ENCODE measurements around the gene CEP128. TPM values are rescaled to one million over a fixed set of nuclear protein-coding genes. Genes with fewer than 3 reads are reported as not detected.
A peak's percentile ranks its signal among the peaks of the same experiment; 100 is the strongest.
"Not testable (repeated sequence)": the region's sequence is repeated elsewhere in the genome, so short reads cannot be mapped to it uniquely, and the experiment has no call there.

CEP128 gene
- total and polyA plus RNA-seq, 8 donors = 1.1 to 240 (median 2.6) TPM

DNA sequence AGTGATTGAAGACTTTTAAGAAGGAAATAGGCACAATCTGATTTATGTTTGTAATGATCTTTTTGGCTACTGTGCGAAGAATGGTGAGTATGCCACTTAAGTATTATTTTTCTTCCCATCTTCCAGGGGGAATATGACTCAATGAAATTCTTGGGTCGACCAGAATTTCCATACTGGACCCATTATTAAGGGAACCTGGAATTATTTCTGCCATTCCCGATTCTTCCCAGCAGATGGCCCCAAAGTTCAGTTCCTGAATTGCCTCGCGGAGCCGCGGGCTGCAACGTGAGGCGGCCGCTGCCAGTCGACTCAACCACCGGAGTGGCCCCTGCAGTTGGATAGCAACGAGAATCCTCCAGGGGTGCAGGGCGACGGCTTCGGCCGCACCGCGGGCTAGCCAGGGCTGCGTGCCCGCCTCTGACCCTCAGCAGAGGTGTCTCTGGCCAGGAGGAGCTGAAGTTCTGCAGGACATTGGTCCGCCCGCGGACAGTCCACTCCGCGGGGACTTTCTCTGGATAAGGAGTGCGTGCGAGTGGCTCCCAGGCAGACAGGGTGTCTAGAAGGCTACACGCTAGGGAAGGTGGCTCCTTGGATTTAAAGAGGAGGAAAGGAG lies 13.3 kb upstream of the CEP128 start:
- Histone ChIP-seq H3K9me3 (no peaks in the 10 kb centered on the region), H3K27ac (peak overlapping the region in 1 of 5 donors; percentile 13), H3K4me3 (peak overlapping the region; percentile 48 to 64 (median 50)), H3K4me1 (peaks cover 8 to 13% (median 10%) of the 10 kb centered on the region in 4 donors), H3K27me3 (peaks cover 0 to 20% (median 9%) of the 10 kb centered on the region in 3 donors), H3K36me3 (no peaks in the 10 kb centered on the region)
- TF ChIP-seq POLR2A (IDR thresholded peaks at IDR 0.05) (no peak), EP300 (IDR thresholded peaks at IDR 0.05) (no peak), POLR2AphosphoS5 (IDR thresholded peaks at IDR 0.05) (peak in 1 of 3 donors; percentile 44)
- TF ChIP-seq, protein P1, sequence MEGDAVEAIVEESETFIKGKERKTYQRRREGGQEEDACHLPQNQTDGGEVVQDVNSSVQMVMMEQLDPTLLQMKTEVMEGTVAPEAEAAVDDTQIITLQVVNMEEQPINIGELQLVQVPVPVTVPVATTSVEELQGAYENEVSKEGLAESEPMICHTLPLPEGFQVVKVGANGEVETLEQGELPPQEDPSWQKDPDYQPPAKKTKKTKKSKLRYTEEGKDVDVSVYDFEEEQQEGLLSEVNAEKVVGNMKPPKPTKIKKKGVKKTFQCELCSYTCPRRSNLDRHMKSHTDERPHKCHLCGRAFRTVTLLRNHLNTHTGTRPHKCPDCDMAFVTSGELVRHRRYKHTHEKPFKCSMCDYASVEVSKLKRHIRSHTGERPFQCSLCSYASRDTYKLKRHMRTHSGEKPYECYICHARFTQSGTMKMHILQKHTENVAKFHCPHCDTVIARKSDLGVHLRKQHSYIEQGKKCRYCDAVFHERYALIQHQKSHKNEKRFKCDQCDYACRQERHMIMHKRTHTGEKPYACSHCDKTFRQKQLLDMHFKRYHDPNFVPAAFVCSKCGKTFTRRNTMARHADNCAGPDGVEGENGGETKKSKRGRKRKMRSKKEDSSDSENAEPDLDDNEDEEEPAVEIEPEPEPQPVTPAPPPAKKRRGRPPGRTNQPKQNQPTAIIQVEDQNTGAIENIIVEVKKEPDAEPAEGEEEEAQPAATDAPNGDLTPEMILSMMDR (IDR thresholded peaks at IDR 0.05) = peak in 5 of 7 experiments; percentile 58 to 82 (median 63)
- DNase-seq = peak; percentile 84 to 89
- intact Hi-C loops (cut with DNase I; ENCODE audit: low total_unique reads) = loop anchor here (2.0 kb wide), 1 partner anchor 32 kb away; no protein-coding TSS in a partner anchor
- 0 to 1% (median 1%) methylated on average over 11 to 29 of the region's 29 CpGs for WGBS, 5 donors

DNA sequence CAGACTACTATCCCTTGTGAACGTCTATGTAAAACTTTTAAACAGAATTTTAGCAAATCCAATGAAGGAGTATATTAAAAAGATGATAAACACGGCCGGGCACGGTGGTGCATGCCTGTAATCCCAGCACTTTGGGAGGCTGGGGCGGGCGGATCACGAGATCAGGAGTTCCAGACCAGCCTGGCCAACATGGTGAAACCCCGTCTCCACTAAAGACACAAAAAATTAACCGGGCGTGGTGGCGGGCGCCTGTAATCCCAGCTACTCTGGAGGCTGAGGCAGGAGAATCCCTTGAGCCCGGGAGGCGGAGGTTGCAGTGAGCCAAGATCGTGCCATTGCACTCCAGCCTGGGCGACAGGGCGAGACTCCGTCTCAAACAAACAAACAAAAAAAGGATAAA lies 11.7 kb upstream of the CEP128 start:
- intact Hi-C loops (cut with DNase I; ENCODE audit: low total_unique reads); DNase-seq; H3K27ac ChIP-seq; H3K9me3 ChIP-seq; H3K36me3 ChIP-seq; H3K4me3 ChIP-seq: not testable (repeated sequence)
- WGBS, 5 donors = 79 to 88% (median 84%) methylated on average over 18 of the region's 18 CpGs
- H3K27me3 ChIP-seq = peaks cover 0 to 26% (median 9%) of the 10 kb centered on the region in 3 donors
- peaks cover 8 to 13% (median 10%) of the 10 kb centered on the region in 4 donors for H3K4me1 ChIP-seq

- Histone ChIP-seq H3K4me1 (peaks cover 8 to 13% (median 10%) of the 10 kb centered on the region in 4 donors), H3K4me3 (no peak overlapping the region), H3K27ac (no peak overlapping the region), H3K9me3 (no peaks in the 10 kb centered on the region), H3K36me3 (no peaks in the 10 kb centered on the region), H3K27me3 (peaks cover 0 to 21% (median 9%) of the 10 kb centered on the region in 3 donors)
- TF ChIP-seq EP300 (IDR thresholded peaks at IDR 0.05) = no peak
- no peak for TF ChIP-seq POLR2AphosphoS5 (IDR thresholded peaks at IDR 0.05)
- TF ChIP-seq, protein P1 (IDR thresholded peaks at IDR 0.05) = no peak
- TF ChIP-seq POLR2A (IDR thresholded peaks at IDR 0.05) = no peak
- DNase-seq = no peak
- intact Hi-C loops (cut with DNase I; ENCODE audit: low total_unique reads) = no loop called here
- 83 to 89% (median 86%) methylated on average over 4 of the region's 4 CpGs for WGBS, 5 donors
These were observed 10.0 kb upstream of the CEP128 start for GRCh38 chr14:80951491-80951890.

GRCh38 chr14:80948291-80948690 lies 6.8 kb upstream of the CEP128 start:
- intact Hi-C loops (cut with DNase I; ENCODE audit: low total_unique reads) = no loop called here
- TF ChIP-seq POLR2A (IDR thresholded peaks at IDR 0.05) = no peak
- TF ChIP-seq EP300 (IDR thresholded peaks at IDR 0.05) = no peak
- TF ChIP-seq, protein P1 (IDR thresholded peaks at IDR 0.05) = no peak
- TF ChIP-seq POLR2AphosphoS5 (IDR thresholded peaks at IDR 0.05) = no peak
- H3K4me3 ChIP-seq = no peak overlapping the region
- H3K9me3 ChIP-seq = no peaks in the 10 kb centered on the region
- no peak overlapping the region for H3K27ac ChIP-seq
- no peaks in the 10 kb centered on the region for H3K36me3 ChIP-seq
- WGBS, 5 donors = 0 to 82% (median 36%) methylated on average over 1 of the region's 1 CpG
- H3K4me1 ChIP-seq = no peaks in the 10 kb centered on the region
- DNase-seq = no peak
- peaks cover 0 to 10% (median 0%) of the 10 kb centered on the region in 3 donors for H3K27me3 ChIP-seq

- H3K9me3 ChIP-seq = no peaks in the 10 kb centered on the region
- peaks cover 0 to 10% (median 0%) of the 10 kb centered on the region in 3 donors for H3K27me3 ChIP-seq
- H3K4me1 ChIP-seq = peaks cover 0 to 9% (median 3%) of the 10 kb centered on the region in 4 donors
- no peaks in the 10 kb centered on the region for H3K36me3 ChIP-seq
- H3K27ac ChIP-seq = no peak overlapping the region
- TF ChIP-seq POLR2AphosphoS5 (IDR thresholded peaks at IDR 0.05) = no peak
- no peak for TF ChIP-seq POLR2A (IDR thresholded peaks at IDR 0.05)
- no peak for TF ChIP-seq EP300 (IDR thresholded peaks at IDR 0.05)
- TF ChIP-seq, protein P1 (IDR thresholded peaks at IDR 0.05) = no peak
- 50 to 70% (median 59%) methylated on average over 4 of the region's 4 CpGs for WGBS, 5 donors
- no peak overlapping the region for H3K4me3 ChIP-seq
- intact Hi-C loops (cut with DNase I; ENCODE audit: low total_unique reads) = no loop called here
- no peak for DNase-seq
These were observed 5.3 kb upstream of the CEP128 start for GRCh38 chr14:80946797-80947196.

Measured in stomach (tissue), 9 donors.